ENCODE results near the gene NDRG4. TPM values are rescaled to one million over a fixed set of nuclear protein-coding genes. Genes with fewer than 3 reads are reported as not detected.

The NDRG4 gene
- total and polyA plus RNA-seq, 8 donors = 1.9 to 48.7 (median 12.0) TPM

- DNase-seq = no peak
- intact Hi-C loops (cut with DNase I; ENCODE audit: low total_unique reads) = no loop called here
- Histone ChIP-seq H3K4me1 (no peaks in the 10 kb centered on the region), H3K4me3 (no peak overlapping the region), H3K27me3 (peaks cover 0 to 19% (median 0%) of the 10 kb centered on the region in 3 donors), H3K9me3 (no peaks in the 10 kb centered on the region), H3K36me3 (no peaks in the 10 kb centered on the region), H3K27ac (no peak overlapping the region)
- TF ChIP-seq EP300 (IDR thresholded peaks at IDR 0.05) (no peak), POLR2AphosphoS5 (IDR thresholded peaks at IDR 0.05) (no peak), CTCF (IDR thresholded peaks at IDR 0.05) (no peak), POLR2A (IDR thresholded peaks at IDR 0.05) (no peak)
- WGBS, 5 donors = 27 to 53% (median 38%) methylated on average over 1 of the region's 1 CpG
Measured at GRCh38 chr16:58476791-58477190, 23.2 kb upstream of the NDRG4 start.

- H3K4me3 ChIP-seq = no peak overlapping the region
Measured at GRCh38 chr16:58478427-58478826, 21.5 kb upstream of the NDRG4 start.

GRCh38 chr16:58481226-58481869 is 18.6 kb upstream of the NDRG4 start:
- no peak for DNase-seq
- intact Hi-C loops (cut with DNase I; ENCODE audit: low total_unique reads) = no loop called here
- H3K9me3 ChIP-seq = no peaks in the 10 kb centered on the region
- no peaks in the 10 kb centered on the region for H3K36me3 ChIP-seq
- no peak overlapping the region for H3K27ac ChIP-seq
- 91 to 97% (median 94%) methylated on average over 11 of the region's 11 CpGs for WGBS, 5 donors
- H3K4me1 ChIP-seq = no peaks in the 10 kb centered on the region
- no peak for TF ChIP-seq EP300 (IDR thresholded peaks at IDR 0.05)
- no peak for TF ChIP-seq POLR2A (IDR thresholded peaks at IDR 0.05)
- no peak for TF ChIP-seq POLR2AphosphoS5 (IDR thresholded peaks at IDR 0.05)
- TF ChIP-seq CTCF (IDR thresholded peaks at IDR 0.05) = no peak
- H3K27me3 ChIP-seq = no peaks in the 10 kb centered on the region
- no peak overlapping the region for H3K4me3 ChIP-seq

More at GRCh38 chr16:58478427-58478826, 21.5 kb upstream of the NDRG4 start:
- no peaks in the 10 kb centered on the region for H3K4me1 ChIP-seq
- WGBS, 5 donors = 90 to 94% (median 93%) methylated on average over 2 of the region's 2 CpGs
- TF ChIP-seq POLR2A (IDR thresholded peaks at IDR 0.05) (no peak), EP300 (IDR thresholded peaks at IDR 0.05) (no peak), POLR2AphosphoS5 (IDR thresholded peaks at IDR 0.05) (no peak), CTCF (IDR thresholded peaks at IDR 0.05) (no peak)
- no peak overlapping the region for H3K27ac ChIP-seq
- H3K9me3 ChIP-seq = no peaks in the 10 kb centered on the region
- H3K36me3 ChIP-seq = no peaks in the 10 kb centered on the region
- intact Hi-C loops (cut with DNase I; ENCODE audit: low total_unique reads) = no loop called here
- no peak for DNase-seq
- H3K27me3 ChIP-seq = peaks cover 0 to 5% (median 0%) of the 10 kb centered on the region in 3 donors

- no peak for DNase-seq
- TF ChIP-seq POLR2A (IDR thresholded peaks at IDR 0.05) (no peak), CTCF (IDR thresholded peaks at IDR 0.05) (no peak), EP300 (IDR thresholded peaks at IDR 0.05) (no peak), POLR2AphosphoS5 (IDR thresholded peaks at IDR 0.05) (no peak)
- Histone ChIP-seq H3K27me3 (no peaks in the 10 kb centered on the region), H3K36me3 (no peaks in the 10 kb centered on the region), H3K27ac (no peak overlapping the region), H3K9me3 (no peaks in the 10 kb centered on the region), H3K4me1 (no peaks in the 10 kb centered on the region), H3K4me3 (no peak overlapping the region)
- 76 to 82% (median 78%) methylated on average over 8 of the region's 8 CpGs for WGBS, 5 donors
- intact Hi-C loops (cut with DNase I; ENCODE audit: low total_unique reads) = no loop called here
Measured at GRCh38 chr16:58481931-58482330, 18.0 kb upstream of the NDRG4 start.

All from stomach (tissue), 9 donors.